AG04450 (cell line): ENCODE data around the gene INPP5A. TPM values are rescaled to one million over a fixed set of nuclear protein-coding genes. Genes with fewer than 3 reads are reported as not detected.

Source experiments
- CTCF ChIA-PET: fragments of 300-600, 350-600 bp; formaldehyde crosslinking; extraction: SDS; loops from one replicate; lab custom pipeline; 2022; ENCODE audit warnings: antibody characterized with exemption, inconsistent platforms; lab: Charles Lee
- POLR2A ChIA-PET: fragments of 350-600 bp; formaldehyde crosslinking; extraction: SDS; loops from one replicate; lab custom pipeline; 2021; ENCODE audit warnings: antibody characterized with exemption, inconsistent platforms; lab: Yijun Ruan, JAX
- DNase-seq: peaks from one replicate; pipeline ENCODE4 v3.0.0-alpha.2; 2011; ENCODE audit warnings: low read depth, low spot score
- H3K27ac ChIP-seq: one replicate; pipeline ENCODE4 v1.5.1; 2012; ENCODE audit warnings: low read depth, low read length, control low read depth
- H3K27me3 ChIP-seq: one replicate; pipeline ENCODE4 v1.6.0; 2012; ENCODE audit warnings: low read length; ENCODE audit not compliant: control insufficient read depth, insufficient read depth
- H3K4me3 ChIP-seq: 2 replicates; pipeline ENCODE4 v1.5.1; 2011; ENCODE audit warnings: mild to moderate bottlenecking, low read depth, low read length, control low read depth
- H3K9me3 ChIP-seq: 2 replicates; pipeline ENCODE4 v1.5.1; 2012; ENCODE audit warnings: low read length; ENCODE audit not compliant: control insufficient read depth, insufficient read depth
- polyA plus RNA-seq: library from polyadenylated mRNA; depleted of rRNA; stranded (reverse); fragments of >200 nt; gene quantifications from 2 replicates; pipeline ENCODE4 v1.2.3, GENCODE V29; 2011
- TF ChIP-seq, protein P1 (sequence below): IDR thresholded peaks from 2 replicates; pipeline ENCODE4 v1.5.1; 2011; ENCODE audit warnings: low read depth, low read length, control low read depth, inconsistent platforms

Gene INPP5A
- polyA plus RNA-seq, 1 experiment: 22.5 TPM

- peaks cover 4% of the 10 kb centered on the region for H3K9me3 ChIP-seq
- no peak overlapping the region for H3K4me3 ChIP-seq
- POLR2A ChIA-PET: no interaction called here
- no peak for DNase-seq
- TF ChIP-seq, protein P1, sequence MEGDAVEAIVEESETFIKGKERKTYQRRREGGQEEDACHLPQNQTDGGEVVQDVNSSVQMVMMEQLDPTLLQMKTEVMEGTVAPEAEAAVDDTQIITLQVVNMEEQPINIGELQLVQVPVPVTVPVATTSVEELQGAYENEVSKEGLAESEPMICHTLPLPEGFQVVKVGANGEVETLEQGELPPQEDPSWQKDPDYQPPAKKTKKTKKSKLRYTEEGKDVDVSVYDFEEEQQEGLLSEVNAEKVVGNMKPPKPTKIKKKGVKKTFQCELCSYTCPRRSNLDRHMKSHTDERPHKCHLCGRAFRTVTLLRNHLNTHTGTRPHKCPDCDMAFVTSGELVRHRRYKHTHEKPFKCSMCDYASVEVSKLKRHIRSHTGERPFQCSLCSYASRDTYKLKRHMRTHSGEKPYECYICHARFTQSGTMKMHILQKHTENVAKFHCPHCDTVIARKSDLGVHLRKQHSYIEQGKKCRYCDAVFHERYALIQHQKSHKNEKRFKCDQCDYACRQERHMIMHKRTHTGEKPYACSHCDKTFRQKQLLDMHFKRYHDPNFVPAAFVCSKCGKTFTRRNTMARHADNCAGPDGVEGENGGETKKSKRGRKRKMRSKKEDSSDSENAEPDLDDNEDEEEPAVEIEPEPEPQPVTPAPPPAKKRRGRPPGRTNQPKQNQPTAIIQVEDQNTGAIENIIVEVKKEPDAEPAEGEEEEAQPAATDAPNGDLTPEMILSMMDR: no peak
- no peaks in the 10 kb centered on the region for H3K27me3 ChIP-seq
- H3K27ac ChIP-seq: no peak overlapping the region
- CTCF ChIA-PET: no interaction called here
Measured at GRCh38 chr10:132534391-132535064, 3.1 kb upstream of the INPP5A start.

- H3K4me3 ChIP-seq: no peak overlapping the region
- H3K9me3 ChIP-seq: peaks cover 4% of the 10 kb centered on the region
- ChIA-PET CTCF (no interaction called here), POLR2A (no interaction called here)
- no peak for DNase-seq
- TF ChIP-seq, protein P1: no peak
- H3K27ac ChIP-seq: no peak overlapping the region
- no peaks in the 10 kb centered on the region for H3K27me3 ChIP-seq
Measured at GRCh38 chr10:132535065-132535651, 2.4 kb upstream of the INPP5A start.

GRCh38 chr10:132536241-132536876 lies 1.2 kb upstream of the INPP5A start:
- H3K27ac ChIP-seq: no peak overlapping the region
- peaks cover under 1% of the 10 kb centered on the region for H3K9me3 ChIP-seq
- POLR2A ChIA-PET: interaction anchor here (0.6 kb wide), 1 partner anchor 97 kb away, joined by 3 read pairs; no protein-coding TSS in a partner anchor
- CTCF ChIA-PET: interaction anchor here (0.6 to 0.7 kb wide), 2 partner anchors 14 to 16 kb away, joined by 3 to 4 read pairs; no protein-coding TSS in a partner anchor
- DNase-seq: no peak
- peak overlapping the region; percentile 67 for H3K4me3 ChIP-seq
- TF ChIP-seq, protein P1: 0 out of 2 replicates have a peak, but pooled peaks have one; percentile 3
- H3K27me3 ChIP-seq: no peaks in the 10 kb centered on the region

DNA sequence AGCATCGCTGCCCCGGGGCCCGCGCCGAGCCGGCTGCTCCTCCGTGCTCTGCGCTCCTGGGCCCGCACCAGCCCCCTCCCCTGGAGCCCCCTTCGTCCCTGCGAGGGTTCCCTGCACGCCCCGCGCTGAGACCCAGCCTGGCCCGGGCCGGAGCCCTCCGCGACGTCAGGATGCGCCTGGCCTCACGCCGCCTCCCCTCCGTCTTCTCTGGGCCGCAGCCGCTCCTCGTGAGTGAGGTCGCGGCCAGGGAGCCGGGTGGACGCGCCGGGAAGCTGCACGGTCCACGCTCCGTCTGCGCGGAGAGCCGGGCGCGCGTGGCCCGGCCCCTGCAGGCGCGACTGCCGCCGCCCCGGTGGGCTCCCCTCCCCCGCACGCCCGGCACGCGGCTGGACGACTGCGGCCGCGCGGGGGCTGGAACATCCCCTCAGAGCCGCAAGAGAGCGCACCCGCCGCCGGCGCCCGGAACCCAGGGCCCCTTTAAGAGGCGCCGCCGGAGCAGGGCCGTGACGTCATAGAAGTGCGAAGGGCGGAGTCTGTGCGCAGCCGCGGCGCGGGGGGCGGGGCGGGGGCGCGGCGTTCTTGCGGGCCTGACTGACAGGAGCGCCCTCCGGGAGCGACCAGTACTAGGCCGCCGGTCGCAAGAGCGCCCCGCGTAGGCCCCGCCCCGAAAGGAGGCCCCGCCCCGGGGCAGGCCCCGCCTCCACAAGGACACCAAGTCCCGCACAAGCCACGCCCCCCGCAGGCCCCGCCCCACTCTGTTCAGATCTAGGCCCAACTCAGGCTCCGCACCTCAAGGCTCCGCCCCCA lies 507 bp upstream of the INPP5A start:
- TF ChIP-seq, protein P1: peak; percentile 26; the same call in 1 of the 2 replicates
- POLR2A ChIA-PET: interaction anchor here (0.6 kb wide), 1 partner anchor 96 kb away, joined by 3 read pairs; no protein-coding TSS in a partner anchor
- no peaks in the 10 kb centered on the region for H3K27me3 ChIP-seq
- CTCF ChIA-PET: interaction anchor here (0.6 to 0.7 kb wide), 2 partner anchors 15 to 16 kb away, joined by 3 to 4 read pairs; no protein-coding TSS in a partner anchor
- no peak overlapping the region for H3K27ac ChIP-seq
- peak overlapping the region; percentile 67 for H3K4me3 ChIP-seq
- DNase-seq: peak; percentile 96
- no peaks in the 10 kb centered on the region; the same call in 1 of the 2 replicates for H3K9me3 ChIP-seq
